Pericardium fibroblast (primary cell): ENCODE measurements around the gene LRRC57. TPM values are rescaled to one million over a fixed set of nuclear protein-coding genes. Genes with fewer than 3 reads are reported as not detected.

ENCODE experiments used
- total RNA-seq: library from RNA; depleted of rRNA; stranded (reverse); fragments of >200 nt; gene quantifications from 2 replicates; pipeline ENCODE4 v1.2.3, GENCODE V29; 2015

The LRRC57 gene
- total RNA-seq: 10.3 and 14.8 TPM in 2 replicates

DNA sequence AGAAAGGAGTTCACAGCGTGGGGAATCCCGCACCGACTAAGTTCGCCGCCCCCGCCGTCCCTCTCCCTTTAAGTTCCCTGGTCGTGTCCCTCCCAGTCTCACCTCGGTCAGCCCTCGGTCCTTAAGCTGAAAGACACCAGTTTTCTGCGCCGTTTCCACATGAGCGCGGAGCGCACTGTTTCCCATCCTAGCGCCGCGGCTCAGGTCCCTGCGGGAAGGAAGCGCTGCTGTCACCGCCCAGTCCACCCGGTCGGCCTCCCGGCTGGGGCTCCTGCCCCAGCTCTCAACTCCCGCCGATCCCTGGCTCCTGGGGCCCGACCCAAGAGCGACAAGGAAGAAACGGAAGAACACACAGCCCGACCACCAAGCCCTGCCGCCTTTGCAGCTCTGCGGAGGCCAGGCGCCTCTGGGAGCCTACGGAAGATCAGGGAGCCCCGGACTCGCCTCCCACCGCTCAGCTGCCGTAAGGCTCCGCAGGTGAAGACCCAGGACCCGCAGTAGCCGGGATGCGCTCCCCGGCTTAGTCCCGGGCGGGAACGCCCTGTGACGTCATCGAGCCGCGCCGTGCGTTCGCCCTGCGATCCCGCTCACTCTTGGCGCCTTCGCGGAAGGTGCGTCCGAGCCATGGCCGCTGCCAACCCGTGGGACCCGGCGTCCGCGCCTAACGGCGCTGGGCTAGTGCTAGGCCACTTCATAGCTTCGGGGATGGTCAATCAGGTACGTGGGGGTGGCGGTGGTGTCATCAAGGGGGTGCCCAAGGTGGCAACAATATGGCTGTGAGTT lies at the start of gene LRRC57, which contains the start of gene HAUS2:
Gene LRRC57, minus strand, starts transcription at position 545 of the 783 bp plus-strand sequence. Its CDS starts 359 bp downstream, at position 186.
Gene HAUS2, plus strand, starts transcription at position 590 of the 783 bp plus-strand sequence. Its CDS starts 35 bp downstream, at position 625.

DNA sequence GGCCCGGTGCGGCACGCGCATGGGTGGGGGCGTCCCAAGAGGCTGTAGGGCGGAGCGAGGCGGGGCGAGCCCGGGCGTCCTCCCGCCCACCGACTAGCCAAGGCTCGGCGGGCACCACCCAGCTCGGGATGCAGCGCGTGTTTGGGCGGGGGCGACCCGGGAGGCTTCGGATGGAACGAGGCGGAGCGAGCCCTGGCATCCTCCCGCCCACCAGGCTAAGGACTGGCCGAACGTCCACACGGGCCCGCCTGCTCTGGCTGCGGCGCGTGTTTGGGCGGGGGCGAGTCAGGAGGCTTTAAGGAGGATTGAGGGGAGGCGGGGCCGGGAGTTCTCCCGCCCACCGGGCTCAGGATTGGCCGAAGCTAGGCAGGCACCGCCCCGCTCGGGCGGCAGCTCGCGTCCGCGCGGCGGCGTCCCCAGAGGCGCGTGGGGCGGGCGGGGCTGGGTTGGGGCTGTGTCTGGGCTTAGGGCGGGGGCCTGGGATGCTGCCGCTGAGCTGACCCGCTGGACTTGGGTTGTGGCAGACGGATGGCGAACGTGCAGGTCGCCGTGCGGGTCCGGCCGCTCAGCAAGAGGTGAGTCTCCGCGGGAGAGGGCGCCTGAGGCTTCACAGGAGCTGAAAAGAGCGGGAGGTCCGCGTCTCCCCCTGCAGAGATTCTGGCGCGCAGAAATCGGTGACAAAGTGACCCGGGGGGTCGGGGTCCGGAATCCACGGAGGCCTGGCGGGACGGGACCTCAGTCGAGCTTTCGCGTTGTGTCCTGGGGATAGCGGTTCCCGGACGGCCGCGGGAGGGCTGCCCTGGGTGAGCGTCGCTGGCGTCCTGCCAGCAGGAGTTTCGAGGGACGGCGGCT lies 26.8 kb upstream of the LRRC57 start, which contains the start of gene STARD9:
Gene STARD9, plus strand, starts transcription at position 419 of the 852 bp plus-strand sequence. Its CDS starts 110 bp downstream, at position 529.

DNA sequence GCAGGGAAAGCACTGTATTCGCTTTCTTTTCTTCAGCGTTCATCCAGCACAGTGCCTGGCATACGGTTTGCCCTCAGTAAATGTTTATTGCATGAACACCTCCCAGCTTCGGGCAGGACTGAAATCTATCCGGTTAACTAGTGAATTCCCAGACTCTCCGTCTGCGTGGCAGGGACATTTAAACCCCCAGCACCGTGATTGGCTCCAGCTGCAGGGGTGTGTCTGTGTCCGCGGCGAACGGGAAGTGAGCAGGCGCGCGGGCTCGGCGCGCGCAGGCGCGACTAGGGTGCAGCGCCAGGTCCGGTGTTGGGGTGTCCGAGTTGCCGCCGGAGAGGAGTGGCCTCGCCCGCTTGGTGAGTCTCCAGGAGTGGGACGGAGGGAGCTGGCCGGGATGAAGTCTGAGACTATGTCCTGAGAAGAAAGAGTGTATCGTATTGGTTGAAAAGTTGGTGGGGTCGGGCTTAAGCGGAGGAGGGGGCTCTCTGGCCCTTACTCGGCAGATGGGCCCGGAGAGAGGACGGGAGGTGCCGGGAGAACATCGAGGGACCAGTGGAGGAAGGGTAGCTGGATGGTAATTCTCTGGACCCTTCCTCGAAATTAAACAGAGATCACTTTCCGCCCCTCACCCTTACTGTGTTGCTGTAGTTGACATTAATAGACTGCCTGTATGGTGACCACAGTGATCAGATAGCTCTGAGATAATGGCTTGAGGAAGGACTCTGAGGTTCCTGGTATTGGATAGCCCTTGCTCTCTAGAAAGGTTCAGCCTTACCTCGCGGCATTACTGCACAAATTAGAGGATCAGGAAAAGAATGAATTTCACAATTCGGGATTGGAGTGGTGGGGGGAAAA lies 53.0 kb downstream of the LRRC57 start, which contains the start of gene SNAP23:
Gene SNAP23, plus strand, starts transcription at position 274 of the 852 bp plus-strand sequence. CDS start 16,213 bp downstream, outside the sequence.

DNA sequence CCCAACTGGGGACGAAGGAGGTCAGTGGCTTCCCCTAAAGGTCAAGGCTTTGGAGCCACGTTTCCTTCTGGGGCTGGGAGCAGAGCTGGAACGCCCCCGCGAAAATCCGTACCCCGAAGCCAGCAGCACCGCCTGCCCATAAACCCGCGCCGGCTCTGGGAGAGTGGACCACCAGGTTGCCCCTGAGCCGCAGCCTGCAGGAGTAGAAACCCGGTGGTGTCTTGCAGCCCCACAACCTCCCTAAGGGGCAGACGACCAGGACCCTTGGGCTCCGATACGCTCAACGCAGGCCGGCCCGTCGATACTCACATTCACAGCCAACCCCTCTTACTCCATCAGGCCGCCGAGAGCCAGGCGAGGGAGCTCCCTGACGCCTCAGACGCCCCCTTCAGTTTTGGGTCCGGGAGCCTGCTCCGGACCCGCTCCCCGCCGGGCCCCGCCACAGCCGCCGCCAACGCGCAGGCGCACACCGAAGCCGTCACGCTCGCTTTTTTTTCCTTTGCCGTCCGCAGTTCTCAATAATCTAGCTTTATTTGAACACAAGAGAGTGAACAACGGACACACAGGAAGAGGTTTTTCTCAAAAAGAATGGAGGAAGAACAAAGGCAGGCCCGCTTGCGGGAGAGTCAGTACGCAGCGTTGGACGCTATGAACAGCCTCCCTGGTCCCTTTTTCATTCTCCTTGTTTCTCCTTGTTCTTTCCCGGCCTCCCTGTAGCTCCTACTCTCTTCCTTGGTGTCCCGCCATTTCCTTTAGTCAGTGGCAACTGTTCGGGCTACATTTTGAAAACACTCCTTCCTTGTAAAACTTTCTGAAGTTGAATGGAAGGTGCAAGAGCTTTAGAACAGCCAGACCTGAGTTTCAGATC lies 57.7 kb downstream of the LRRC57 start, which contains the start of gene ZNF106:
Gene ZNF106, minus strand, starts transcription at position 471 of the 868 bp plus-strand sequence. CDS start 18,852 bp downstream, outside the sequence.

Other genes starting within 250 kb of the LRRC57 start
- gene CAPN3, start 189.3 kb downstream of the LRRC57 start, total RNA-seq: 2.5 and 5.6 TPM in 2 replicates
- gene ZNF106, start 57.7 kb downstream of the LRRC57 start, total RNA-seq: 38.2 and 56.9 TPM in 2 replicates
- 36.8 and 91.8 TPM in 2 replicates for gene SNAP23, start 53.2 kb downstream of the LRRC57 start, total RNA-seq
- 13.5 and 27.2 TPM in 2 replicates for gene HAUS2, start within 50 bp of the LRRC57 start, total RNA-seq
- gene STARD9, start 26.8 kb upstream of the LRRC57 start, total RNA-seq: 3.2 and 3.6 TPM in 2 replicates
- 10.7 and 11.5 TPM in 2 replicates for gene CDAN1, start 188.3 kb upstream of the LRRC57 start, total RNA-seq